NCI-H1417 treated with DMSO at 0.1 percent for 48 hours (cell line): Measurements from ENCODE around the gene MEIOB.

Source experiments
- DNase-seq: peaks from one replicate; lab custom pipeline; 2025; lab: John Stamatoyannopoulos, UW

The MEIOB gene

DNA sequence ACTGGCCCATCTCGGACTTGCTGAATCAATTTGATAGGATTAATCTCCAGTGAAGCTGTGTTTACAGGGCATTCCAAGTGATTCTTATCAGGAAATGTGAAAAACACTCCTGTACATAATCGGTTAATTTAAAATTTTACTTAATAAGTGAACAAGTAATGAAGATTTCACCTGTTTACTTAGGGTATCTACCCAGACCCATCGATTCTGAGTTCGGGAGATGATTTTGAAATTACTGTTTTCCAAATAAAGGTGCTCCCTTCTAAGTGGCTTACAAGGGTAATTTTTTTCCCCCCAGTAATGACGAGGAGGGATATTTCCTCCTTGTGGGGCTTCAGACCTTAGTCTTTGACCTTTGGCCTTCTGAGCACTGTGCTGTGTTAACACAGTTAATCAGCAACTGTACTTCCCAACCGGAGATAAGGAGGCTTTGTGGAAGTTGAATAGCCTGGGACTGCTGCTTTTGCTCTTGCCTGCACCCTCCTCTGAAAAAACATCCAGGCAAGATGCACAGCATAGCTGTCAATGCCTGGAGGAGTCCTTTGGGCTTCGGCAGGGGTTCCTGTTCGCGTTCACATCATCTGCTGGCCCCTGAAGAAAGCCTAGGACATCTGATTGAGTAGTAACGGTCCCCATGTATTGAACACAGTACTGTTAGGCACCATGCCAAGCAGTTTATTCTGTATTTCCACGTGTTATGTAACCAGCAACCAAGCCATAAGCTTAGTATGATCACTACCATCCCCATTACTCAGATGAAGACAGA, 43.1 kb downstream of the MEIOB start:
- no peak for DNase-seq

DNA sequence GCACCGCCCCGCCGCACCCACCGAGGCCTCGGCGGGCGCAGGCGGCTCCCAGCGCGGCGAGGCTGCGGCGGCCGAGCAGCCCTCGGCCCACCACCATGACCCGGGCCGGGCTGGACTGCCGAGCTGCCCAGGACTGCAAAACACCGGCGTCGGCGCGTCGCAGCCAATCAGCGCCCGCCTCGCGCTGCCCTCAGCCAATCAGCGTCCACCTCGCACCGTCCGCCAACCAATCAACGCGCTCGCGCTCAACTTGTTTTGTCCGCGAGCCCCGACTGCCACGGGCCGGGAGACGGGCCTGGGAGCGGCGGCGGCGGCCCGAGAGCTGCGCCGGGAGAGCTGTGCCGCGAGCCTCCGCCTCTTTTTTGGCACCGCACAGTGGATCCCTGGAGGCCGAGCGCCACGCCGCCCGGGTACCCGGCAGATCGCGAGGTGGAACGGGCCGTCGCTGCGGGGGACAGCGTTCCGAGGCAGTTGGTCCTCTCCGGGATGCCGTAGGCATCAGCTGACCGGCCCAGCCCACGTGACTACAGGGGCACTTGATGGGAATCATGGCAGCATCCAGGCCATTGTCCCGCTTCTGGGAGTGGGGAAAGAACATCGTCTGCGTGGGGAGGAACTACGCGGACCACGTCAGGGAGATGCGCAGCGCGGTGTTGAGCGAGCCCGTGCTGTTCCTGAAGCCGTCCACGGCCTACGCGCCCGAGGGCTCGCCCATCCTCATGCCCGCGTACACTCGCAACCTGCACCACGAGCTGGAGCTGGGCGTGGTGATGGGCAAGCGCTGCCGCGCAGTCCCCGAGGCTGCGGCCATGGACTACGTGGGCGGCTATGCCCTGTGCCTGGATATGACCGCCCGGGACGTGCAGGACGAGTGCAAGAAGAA, 45.0 kb downstream of the MEIOB start, which contains the start of the genes FAHD1 and HAGH:
Gene FAHD1, plus strand, starts transcription at position 516 of the 883 bp plus-strand sequence. Its CDS starts 33 bp downstream, at position 549.
Gene HAGH, minus strand, starts transcription at position 135 of the 883 bp plus-strand sequence. Its CDS starts 38 bp downstream, at position 97.
- DNase-seq, result peak; percentile 79

DNA sequence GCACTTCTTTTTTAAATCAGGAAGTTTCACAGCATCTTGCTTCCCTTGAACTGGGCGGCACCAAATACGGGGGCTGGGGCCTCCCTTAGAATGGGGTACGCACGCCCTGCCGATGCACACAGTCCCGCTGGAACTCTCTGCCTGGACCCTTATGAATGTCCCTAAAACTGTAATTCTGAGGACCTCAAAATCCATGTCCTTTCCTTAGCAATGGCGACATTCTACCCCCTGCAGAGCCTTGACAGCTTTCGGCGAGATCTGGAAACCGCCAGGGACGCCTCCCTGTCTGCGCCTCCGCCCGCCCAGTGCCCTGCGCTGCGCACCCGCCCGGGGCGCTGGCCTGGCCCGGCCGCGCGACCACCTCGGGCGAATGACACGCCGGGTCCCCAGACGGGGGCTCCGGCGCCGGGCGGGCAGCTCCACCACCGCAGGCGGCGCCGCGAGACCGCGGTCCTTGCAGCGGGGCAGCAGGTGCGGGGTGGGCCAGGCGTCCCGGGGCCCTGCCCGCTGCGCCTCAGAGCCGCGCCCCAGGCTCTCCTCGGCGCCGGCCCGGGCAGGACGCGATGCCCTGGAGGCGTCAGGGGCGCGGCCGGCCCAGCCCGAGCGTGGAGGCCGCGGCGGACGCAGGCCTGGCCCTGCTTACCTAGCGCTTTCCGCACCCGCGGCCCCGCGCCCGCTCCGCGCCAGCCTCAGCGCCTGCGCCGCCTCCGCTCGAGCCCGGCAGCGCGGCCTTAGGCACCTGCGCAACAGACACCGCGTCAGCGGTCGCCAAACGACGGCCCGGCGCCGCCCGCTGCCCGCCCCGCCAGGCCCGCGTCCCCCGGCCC, 45.9 kb downstream of the MEIOB start:
- no peak for DNase-seq

DNA sequence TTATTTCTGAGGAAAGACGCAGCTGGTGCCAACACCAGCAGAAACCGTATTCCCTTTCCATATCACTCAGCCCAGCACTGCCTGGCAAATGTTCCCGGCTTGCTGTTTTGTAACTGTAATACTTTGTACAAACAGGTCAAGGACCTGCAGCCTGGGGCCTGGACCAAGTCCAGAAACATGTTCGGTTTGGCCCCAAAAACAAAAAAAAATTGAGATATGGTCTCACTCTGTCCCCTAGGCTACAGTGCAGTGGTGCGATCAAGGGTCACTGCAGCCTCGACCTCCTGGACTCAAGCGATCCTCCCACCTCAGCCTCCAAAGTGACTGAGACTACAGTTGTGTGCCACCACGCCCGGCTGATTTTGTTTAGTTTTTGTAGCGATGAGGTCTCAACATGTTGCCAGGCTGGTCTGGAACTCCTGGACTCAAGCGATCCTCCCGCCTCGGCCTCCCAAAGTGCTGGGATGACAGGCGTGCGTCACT, 46.5 kb downstream of the MEIOB start:
- DNase-seq, result no peak

DNA sequence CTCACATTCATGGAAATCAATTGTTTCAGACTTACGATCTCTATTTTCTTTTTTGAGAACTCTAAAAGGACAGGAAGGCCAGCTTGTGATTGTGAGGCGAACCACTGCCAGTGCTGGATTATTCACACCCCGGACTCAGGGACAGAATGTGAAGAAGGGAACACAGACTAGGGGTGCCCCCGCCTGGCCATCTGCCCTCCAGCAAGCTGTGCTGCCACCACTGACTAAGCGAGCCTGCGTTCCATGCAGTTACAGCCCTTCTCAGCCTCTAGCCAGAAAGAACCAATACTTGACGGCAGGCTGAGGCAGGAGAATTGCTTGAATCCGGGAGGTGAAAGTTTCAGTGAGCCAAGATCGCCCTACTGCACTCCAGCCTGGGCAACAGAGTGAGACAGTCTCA, 48.1 kb downstream of the MEIOB start:
- no peak for DNase-seq

DNA sequence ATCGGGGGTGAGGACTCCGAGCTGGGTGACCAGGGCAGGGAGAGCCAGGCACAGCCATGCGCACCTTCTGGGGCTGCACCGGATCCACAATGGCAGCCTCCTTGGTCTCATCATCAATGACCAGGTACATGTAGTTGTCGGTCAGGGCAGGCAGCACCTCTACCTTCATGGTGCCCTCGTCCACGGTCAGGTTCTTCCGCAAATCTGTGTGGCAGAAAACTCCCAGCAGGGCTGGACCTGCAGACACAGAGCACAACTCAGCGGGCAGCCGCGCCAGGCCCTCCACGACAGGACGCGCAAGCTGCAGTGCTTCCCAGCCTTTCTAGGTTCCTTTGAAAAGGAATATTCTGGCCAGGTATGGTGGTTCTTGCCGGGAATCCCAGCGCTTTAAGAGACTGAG, 49.2 kb downstream of the MEIOB start:
- no peak for DNase-seq

DNA sequence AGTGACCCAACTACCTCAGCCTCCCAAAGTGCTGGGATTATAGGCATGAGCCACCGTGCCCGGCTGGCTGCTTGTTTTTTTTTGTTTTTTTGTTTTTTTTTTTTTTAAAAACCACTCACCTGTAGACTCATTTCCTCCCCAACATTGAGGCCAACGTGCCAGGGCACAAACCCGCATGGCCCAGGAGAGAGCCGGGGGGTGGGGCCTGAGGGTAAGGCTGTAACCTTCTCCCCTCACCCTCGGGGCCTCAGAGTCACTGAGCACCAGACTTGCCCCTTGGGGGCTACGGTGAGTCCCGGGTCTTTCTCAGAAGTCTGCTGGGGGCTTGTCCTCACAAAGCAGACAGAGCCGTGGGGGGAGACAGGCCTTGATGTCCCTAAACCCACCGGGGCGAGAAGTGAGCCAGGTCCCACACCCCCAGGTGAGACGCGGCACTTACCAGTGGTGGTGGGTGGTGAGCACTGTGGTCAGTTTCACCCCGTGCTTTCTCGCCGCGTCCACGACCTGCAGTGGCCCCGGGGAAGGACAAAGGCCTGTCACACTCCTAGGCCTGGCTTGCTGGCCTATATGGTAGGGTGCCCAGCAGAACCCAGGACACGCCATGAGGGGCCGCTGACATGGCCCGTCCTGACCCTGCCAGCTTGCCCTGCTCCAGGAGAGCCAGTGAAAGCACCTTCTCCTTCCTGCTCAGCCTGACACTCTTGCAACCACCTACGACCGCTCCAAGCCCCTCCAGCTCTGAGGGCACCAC, 49.9 kb downstream of the MEIOB start:
- DNase-seq, result no peak

DNA sequence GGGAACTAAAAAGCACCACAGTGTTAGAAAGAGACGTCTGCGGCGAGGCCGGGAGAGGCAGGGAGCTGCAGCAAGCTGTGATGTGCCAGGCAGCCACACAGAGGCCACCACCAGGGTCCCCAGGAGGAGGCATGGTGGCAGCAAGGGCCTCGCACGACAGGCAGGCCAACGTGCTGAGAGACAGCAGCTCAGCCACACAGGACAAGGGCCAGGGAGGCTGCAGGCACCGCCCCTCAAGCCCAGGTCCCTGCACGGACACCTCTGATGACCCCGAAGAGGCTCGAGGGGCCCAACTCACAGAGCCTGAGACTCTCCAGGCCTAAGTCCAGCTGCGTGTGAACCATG, 51.0 kb downstream of the MEIOB start:
- DNase-seq, result no peak

DNA sequence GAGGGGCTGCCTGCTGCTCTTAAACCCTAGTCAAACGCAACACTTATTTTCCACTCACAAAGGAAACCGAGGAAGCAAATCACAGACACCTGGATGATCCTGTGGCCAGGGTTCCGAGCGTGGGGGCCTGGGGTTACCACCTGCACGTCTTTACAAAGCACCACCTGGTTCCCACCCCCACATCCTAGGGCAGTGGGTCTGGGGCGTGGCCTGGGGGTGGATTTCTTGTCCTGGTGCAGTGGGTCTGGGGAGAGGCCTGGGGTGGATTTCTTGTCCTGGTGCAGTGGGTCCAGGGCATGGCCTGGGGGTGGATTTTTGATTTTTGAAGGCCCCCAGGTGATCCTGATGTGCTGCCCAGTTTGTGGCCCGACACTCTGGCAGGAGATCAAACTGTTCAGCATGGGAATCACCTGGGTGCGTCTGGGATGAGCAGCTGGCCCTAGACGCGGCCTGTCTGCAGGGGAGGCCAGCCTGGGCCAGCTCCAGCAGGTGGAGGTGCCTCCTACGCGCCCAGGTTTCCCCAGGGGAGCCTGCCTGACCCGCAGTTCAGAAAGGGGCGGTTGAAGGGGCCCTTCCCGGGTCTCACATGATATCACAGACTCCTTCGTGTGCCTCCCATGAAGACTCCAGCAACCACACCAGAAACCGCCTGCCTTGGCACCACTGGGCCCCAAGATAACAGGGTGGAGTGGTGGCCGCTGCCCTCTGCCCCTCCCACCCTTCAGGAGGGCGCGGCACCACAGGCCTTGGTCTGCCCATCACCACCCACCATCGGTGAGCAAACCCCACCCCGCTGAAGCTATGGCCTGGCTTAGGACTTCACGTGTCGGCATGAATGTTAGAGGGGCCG, 51.6 kb downstream of the MEIOB start:
- DNase-seq, result no peak

DNA sequence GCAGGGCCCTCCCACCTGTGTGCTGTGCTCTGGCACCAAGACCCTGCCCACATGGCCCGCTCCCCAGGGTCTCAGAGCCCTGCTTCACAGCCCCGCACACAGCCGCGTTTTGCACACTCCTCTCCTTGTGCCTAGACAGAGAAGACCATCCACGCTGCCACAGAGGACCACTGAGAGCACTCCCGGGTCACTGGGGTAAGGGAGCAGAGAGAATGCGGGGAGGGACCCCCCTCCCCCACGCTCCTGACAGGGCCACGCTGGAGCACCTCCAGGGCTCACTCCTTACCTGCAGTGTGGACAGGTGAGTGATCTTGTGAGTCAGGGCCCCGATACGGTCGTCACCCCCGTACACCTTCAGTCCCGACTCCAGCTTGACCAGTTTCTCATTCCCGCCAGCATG, 52.4 kb downstream of the MEIOB start:
- no peak for DNase-seq

DNA sequence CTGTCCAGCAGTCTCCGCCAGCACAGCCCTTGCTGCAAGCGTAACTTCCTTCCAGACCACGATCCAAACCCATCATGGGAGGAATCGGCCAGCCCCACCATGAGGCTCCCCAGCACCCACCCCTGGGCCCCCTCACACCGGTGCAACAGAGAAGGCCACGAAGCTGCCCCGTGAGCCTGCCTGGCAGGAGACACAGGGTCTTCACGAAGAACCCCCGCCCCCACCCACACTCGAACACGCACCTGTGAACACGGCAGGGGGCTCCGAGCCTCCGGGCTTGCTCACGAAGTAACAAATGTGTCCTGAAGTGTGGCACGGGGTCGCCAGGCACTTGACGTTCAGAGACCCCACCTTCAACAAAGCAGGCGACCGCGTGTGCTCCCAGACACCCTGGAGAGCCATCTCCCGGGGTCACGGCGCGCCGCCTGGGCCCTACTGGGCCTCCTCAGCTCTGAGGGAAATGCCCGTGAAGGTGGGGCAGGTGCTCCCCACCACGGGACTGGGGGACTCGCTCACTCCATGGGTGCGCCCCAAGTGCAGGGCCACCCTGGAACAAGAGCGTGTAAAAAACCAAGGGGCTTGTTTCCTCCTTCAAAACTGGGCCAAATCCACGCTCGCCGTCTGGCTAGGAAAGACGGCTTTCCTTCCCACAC, 53.0 kb downstream of the MEIOB start:
- no peak for DNase-seq

DNA sequence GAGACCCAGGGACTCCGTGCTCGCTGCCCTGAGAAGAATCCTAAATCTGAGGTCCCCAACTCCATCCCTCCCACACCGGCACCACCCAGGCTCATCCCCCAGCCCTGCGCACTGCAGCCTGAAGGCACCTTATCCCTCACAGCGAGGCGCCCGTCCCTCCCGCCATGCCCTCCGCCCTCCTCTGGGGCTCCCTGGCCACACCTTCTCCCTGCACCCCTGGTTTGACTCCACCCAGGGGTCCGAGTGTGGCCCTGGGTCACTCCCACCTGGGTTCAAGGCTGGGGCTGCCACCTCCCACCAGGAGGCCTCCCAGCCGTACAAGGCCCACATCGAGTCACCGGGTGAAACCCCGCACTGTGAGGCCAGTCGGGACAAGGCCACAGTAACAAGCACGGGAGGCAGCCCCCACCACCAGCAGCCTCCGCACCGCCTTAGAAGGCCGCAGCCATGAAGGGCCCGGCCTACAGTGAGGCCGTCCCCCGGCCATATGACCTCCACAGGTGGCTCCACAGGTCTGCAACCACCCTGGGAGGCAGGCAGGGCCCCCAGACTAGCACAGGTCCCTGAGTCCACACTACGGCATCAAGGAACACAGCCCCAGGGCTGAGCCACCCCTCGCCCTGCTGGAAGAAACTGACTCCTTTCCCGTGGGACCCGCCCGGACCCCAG, 53.6 kb downstream of the MEIOB start:
- no peak for DNase-seq

DNA sequence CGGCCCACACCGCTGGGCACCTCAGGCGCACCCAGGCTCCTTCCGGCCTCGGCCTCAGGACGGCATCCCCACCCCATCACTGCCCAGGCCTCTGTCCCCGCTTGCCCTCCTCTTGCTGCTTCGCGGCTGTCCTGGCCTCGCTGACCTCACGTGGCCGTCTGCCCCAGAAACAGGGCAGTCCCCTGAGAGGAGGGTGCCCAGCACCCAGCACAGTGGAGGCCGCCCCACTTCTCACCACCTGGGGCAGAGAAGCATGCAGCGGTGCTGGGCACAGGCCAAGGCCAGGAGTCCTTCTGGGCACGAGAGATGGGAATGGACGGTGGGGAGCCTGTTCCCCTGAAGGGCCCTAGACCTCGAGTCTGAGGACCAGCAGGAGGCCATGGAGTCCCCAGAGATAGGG, 54.2 kb downstream of the MEIOB start:
- DNase-seq, result no peak

DNA sequence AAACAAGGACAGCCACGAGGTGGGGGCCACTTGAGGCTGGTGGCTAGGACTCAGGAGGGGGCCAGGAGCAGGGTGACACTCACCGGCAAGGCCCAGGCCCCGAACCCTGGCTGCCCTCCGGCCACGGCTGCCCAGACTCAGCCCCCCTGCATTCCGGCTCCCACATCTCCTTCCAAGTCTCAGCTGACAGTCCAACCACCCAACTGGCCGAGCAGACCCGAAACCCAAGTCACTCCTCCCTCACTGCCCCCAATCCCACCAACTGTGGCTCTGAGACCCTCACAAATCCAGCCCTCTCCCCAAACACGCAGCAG, 54.7 kb downstream of the MEIOB start:
- DNase-seq, result no peak

DNA sequence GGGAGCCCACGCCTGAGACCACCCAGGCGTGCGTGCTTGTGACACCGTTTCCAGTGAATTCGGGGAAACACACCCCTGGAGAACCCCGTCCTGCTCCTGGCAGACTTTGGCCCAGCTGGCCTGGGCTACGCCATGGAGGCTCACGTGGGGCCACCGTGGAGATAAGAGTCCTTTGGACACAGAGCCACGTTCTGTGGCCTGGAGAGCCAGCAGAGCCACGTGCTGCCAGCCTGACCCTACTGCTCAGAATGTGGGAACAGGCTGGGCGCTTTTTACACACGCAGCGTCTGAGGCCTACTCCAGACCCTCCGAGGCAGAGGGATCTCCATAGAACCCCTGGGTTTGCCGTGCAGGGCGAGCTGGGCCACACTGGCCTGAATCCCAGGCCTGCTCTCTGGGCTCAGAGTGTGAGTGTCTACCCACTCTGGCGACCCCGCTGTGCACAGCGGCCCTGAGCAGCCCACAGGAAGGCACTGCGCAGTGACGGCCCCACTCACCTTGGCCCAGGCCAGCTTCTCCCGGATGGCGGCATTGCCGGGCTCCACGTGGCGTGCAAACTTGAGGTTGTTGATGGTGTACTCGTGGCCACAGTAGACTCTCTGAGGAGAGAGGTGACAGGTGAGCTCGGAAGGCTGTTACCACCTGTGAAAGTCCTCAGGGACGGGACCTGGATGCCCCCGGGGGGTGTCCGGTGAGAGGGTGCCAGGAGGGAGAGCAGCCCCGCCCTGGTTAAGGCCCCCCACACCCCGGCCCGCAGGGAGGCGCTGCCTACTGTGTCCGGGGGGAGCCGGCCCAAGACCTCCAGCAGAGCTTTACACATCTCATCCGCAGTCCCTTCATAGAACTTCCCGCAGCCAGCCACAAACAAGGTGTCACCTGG, 55.3 kb downstream of the MEIOB start:
- no peak for DNase-seq

DNA sequence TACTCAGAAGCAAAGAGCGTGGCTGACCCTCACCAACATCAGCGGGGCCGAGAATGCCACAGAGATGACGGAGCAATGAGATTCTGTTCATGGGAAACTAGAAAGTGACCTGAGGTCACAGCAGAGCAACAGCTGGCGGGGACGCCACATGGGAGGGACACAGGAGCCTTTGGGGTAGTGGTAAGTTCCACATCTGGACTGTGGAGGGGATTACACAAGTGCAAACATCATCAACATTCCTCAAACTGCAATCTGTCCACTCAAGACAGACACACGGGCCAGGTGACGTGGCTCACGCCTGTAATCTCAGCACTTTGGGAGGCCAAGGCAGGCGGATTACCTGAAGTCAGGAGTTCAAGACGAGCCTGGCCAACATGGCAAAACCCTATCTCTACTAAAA, 56.5 kb downstream of the MEIOB start:
- DNase-seq, result no peak

DNA sequence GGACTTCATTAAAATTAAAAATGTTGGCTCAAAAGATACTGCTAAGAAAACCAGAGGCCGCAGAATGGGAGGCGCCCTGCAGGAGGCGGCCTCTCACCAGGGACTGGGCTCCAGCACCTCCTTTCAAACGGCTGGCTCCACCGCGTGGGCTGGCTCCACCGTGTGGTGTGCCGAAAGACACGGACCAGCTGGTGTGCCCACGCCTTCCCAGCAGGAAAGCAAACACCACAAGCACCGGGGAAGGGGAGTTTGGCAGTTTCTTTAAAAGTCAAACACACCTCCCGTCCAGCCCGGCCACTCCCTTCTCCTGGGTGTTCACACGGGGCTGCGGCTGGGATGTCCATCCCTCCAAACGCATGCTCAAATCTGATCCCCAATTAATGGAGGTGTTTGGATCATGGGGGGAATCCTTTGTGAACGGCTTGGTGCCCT, 59.2 kb downstream of the MEIOB start:
- DNase-seq, result peak; percentile 17

DNA sequence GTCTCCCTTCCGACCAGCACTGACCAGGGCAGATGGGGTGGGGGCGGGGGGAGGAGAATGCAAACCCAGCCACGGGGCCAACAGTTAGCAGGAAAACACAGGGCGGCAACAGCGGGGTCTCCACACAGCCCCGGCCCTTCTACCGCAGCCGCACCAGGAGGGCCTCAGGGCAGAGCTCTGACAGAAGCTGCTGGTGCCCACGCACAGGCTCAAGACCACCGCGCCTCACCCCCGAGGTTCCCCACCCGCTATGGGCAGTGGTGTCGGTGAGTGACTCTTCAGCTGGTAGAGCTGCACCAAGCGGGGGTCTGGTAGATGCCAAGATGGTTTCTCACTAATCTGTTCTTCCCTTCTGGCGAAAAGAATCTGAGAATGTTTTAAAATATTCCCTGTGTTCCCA, 61.4 kb downstream of the MEIOB start:
- no peak for DNase-seq

DNA sequence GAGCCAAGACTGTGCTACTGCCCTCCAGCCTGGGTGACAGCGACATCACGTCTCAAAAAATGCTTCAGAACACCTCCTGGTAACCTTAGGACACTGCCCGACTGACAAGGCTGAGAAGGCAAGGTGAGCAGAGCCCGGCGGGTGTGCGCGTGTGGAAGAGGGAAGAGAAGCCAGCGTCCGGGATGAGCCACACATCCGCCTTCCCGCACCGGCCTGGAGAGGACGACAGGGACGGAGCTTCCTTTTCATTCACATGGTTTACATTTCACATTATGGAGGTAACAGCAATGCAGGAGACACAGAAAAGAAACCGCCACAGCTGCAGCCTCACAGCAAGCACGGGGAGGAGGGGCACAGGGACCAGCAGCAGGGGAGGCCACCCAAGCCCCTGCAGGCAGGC, 61.9 kb downstream of the MEIOB start:
- DNase-seq, result no peak
